ENCODE results near the gene COL16A1. TPM values are rescaled to one million over a fixed set of nuclear protein-coding genes. Genes with fewer than 3 reads are reported as not detected.

Gene COL16A1
- not detected in 2 replicates for total RNA-seq

GRCh38 chr1:31703431-31704270 lies at the start of gene COL16A1:
Gene COL16A1, minus strand, starts transcription at chr1:31704017. Its CDS starts 1,824 bp downstream, at chr1:31702193.
- Mint-ChIP-seq H3K36me3 (ENCODE audit: low read depth) (no peaks in the 10 kb centered on the region), H3K27me3 (ENCODE audit: low read depth) (peaks cover 15% of the 10 kb centered on the region), H3K9me3 (no peaks in the 10 kb centered on the region), H3K4me3 (ENCODE audit: low read depth) (no peak within 1 kb of the TSS), H3K27ac (no peak within 1 kb of the TSS), H3K4me1 (ENCODE audit: low read depth) (peaks cover 36% of the 10 kb centered on the region)
- intact Hi-C loops (cut with micrococcal nuclease) = loop anchor here (2.0 kb wide), 2 partner anchors 39 to 85 kb away; no protein-coding TSS in a partner anchor
- DNase-seq (ENCODE audit: low spot score) = no peak

- intact Hi-C loops (cut with micrococcal nuclease) = no loop called here
- no peak for DNase-seq (ENCODE audit: low spot score)
- peaks cover 2% of the 10 kb centered on the region for H3K4me1 Mint-ChIP-seq (ENCODE audit: low read depth)
- no peaks in the 10 kb centered on the region for H3K9me3 Mint-ChIP-seq
- H3K27ac Mint-ChIP-seq = no peak overlapping the region
- H3K36me3 Mint-ChIP-seq (ENCODE audit: low read depth) = no peaks in the 10 kb centered on the region
- no peak overlapping the region for H3K4me3 Mint-ChIP-seq (ENCODE audit: low read depth)
- H3K27me3 Mint-ChIP-seq (ENCODE audit: low read depth) = peaks cover 3% of the 10 kb centered on the region
Observed at GRCh38 chr1:31752952-31753475, 49.2 kb upstream of the COL16A1 start.

DNA sequence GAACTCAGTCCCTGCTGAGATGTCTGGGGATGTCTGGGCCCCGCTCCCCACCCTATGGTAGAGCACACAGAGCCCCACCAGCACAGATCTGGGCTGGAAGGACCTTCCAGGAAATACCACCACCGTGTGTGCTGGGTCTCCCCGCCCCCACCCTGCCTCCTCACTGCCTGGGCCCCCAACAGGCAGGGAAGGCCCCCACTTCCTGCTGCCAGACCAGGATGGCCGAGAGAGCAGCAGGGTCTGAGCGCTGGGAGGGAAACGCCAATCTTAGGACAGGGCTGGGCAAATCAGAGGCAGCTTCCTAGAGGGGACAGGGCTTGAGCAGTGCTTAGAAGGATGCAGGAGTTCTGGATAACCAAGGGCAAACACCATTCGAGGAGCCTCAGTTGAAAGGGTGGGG lies 48.4 kb upstream of the COL16A1 start:
- Mint-ChIP-seq H3K4me1 (ENCODE audit: low read depth) (peaks cover 5% of the 10 kb centered on the region), H3K27ac (no peak overlapping the region), H3K4me3 (ENCODE audit: low read depth) (no peak overlapping the region), H3K9me3 (no peaks in the 10 kb centered on the region), H3K36me3 (ENCODE audit: low read depth) (no peaks in the 10 kb centered on the region), H3K27me3 (ENCODE audit: low read depth) (peaks cover 3% of the 10 kb centered on the region)
- intact Hi-C loops (cut with micrococcal nuclease) = no loop called here
- DNase-seq (ENCODE audit: low spot score) = no peak

GRCh38 chr1:31751822-31752241 lies 48.0 kb upstream of the COL16A1 start:
- no peak for DNase-seq (ENCODE audit: low spot score)
- intact Hi-C loops (cut with micrococcal nuclease) = no loop called here
- Mint-ChIP-seq H3K4me1 (ENCODE audit: low read depth) (peaks cover 9% of the 10 kb centered on the region), H3K36me3 (ENCODE audit: low read depth) (no peaks in the 10 kb centered on the region), H3K9me3 (no peaks in the 10 kb centered on the region), H3K27me3 (ENCODE audit: low read depth) (peaks cover 3% of the 10 kb centered on the region), H3K4me3 (ENCODE audit: low read depth) (no peak overlapping the region), H3K27ac (no peak overlapping the region)

DNA sequence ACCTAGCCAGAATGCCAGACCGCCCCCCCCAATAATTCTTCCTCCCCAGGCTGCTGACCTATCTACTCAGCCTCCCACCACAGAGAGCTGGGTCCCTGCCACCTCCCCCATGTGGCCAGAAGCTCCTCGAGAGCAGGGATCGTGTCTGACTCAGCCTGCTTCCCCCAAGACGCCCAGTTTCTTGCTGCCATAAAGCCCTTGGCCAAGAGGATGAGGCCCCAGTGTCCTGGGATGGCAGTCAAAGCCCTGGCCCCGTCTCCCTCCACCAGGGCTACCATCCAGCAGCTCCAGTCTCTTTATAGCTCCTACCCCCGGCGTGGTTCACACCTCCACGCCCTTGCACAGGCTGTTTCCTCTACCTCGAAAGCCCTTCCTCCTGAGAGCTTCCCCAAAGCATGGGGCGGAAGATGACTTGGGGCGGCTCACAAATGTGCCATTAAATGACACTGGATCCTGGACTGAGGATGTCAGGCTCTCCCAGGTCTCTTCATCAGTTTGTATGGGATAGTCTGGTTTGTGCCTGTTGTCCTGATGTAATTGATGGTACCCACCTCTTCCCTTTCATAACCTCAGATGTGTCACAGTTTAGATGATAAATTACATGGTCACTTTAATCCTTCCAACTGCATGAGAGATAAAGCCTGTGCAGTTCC lies 47.2 kb upstream of the COL16A1 start:
- intact Hi-C loops (cut with micrococcal nuclease) = no loop called here

GRCh38 chr1:31749785-31750735 lies 46.2 kb upstream of the COL16A1 start:
- intact Hi-C loops (cut with micrococcal nuclease) = no loop called here
- Mint-ChIP-seq H3K4me1 (ENCODE audit: low read depth) (peaks cover 11% of the 10 kb centered on the region), H3K36me3 (ENCODE audit: low read depth) (no peaks in the 10 kb centered on the region)

More for the DNA sequence above, 47.2 kb upstream of the COL16A1 start:
- H3K4me1 Mint-ChIP-seq (ENCODE audit: low read depth) = peaks cover 11% of the 10 kb centered on the region
- H3K27ac Mint-ChIP-seq = no peak overlapping the region
- no peak overlapping the region for H3K4me3 Mint-ChIP-seq (ENCODE audit: low read depth)
- no peak for DNase-seq (ENCODE audit: low spot score)
- peaks cover 3% of the 10 kb centered on the region for H3K27me3 Mint-ChIP-seq (ENCODE audit: low read depth)
- H3K9me3 Mint-ChIP-seq = no peaks in the 10 kb centered on the region
- H3K36me3 Mint-ChIP-seq (ENCODE audit: low read depth) = no peaks in the 10 kb centered on the region

GRCh38 chr1:31748365-31748764 lies 44.5 kb upstream of the COL16A1 start:
- DNase-seq (ENCODE audit: low spot score) = no peak
- Mint-ChIP-seq H3K9me3 (no peaks in the 10 kb centered on the region), H3K27me3 (ENCODE audit: low read depth) (peaks cover 3% of the 10 kb centered on the region), H3K27ac (no peak overlapping the region), H3K4me3 (ENCODE audit: low read depth) (no peak overlapping the region), H3K4me1 (ENCODE audit: low read depth) (peaks cover 11% of the 10 kb centered on the region), H3K36me3 (ENCODE audit: low read depth) (no peaks in the 10 kb centered on the region)
- intact Hi-C loops (cut with micrococcal nuclease) = no loop called here

More at GRCh38 chr1:31749785-31750735, 46.2 kb upstream of the COL16A1 start:
- no peak overlapping the region for H3K4me3 Mint-ChIP-seq (ENCODE audit: low read depth)
- H3K27me3 Mint-ChIP-seq (ENCODE audit: low read depth) = peaks cover 3% of the 10 kb centered on the region
- H3K9me3 Mint-ChIP-seq = no peaks in the 10 kb centered on the region
- no peak overlapping the region for H3K27ac Mint-ChIP-seq
- no peak for DNase-seq (ENCODE audit: low spot score)

DNA sequence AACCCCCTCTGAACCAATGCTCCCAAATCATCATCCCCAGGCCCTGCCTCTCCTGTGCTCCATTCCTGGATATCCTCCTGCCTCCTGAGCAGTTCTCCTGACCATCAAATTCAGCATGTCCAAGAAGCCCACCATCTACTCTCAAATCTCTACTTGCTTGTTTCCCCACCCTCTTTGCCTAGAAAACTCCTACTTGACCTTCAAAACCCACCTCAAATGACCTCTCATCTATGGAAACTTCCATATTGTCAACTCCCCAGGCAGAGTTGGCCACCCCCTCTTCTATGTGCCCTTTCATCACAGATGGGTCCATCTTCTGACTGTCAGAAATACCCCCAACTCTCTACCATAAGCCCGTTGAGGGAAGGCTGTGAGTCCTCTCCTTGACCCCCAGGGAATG lies 43.5 kb upstream of the COL16A1 start:
- Mint-ChIP-seq H3K27me3 (ENCODE audit: low read depth) (peaks cover 1% of the 10 kb centered on the region), H3K4me1 (ENCODE audit: low read depth) (peaks cover 11% of the 10 kb centered on the region), H3K27ac (no peak overlapping the region), H3K9me3 (no peaks in the 10 kb centered on the region), H3K4me3 (ENCODE audit: low read depth) (no peak overlapping the region), H3K36me3 (ENCODE audit: low read depth) (no peaks in the 10 kb centered on the region)
- DNase-seq (ENCODE audit: low spot score) = no peak
- intact Hi-C loops (cut with micrococcal nuclease) = no loop called here

- Mint-ChIP-seq H3K27me3 (ENCODE audit: low read depth) (peaks cover under 1% of the 10 kb centered on the region), H3K27ac (no peak overlapping the region), H3K36me3 (ENCODE audit: low read depth) (no peaks in the 10 kb centered on the region), H3K4me3 (ENCODE audit: low read depth) (no peak overlapping the region), H3K4me1 (ENCODE audit: low read depth) (peaks cover 10% of the 10 kb centered on the region), H3K9me3 (no peaks in the 10 kb centered on the region)
- intact Hi-C loops (cut with micrococcal nuclease) = no loop called here
- DNase-seq (ENCODE audit: low spot score) = no peak
Observed at GRCh38 chr1:31746687-31747086, 42.9 kb upstream of the COL16A1 start.

DNA sequence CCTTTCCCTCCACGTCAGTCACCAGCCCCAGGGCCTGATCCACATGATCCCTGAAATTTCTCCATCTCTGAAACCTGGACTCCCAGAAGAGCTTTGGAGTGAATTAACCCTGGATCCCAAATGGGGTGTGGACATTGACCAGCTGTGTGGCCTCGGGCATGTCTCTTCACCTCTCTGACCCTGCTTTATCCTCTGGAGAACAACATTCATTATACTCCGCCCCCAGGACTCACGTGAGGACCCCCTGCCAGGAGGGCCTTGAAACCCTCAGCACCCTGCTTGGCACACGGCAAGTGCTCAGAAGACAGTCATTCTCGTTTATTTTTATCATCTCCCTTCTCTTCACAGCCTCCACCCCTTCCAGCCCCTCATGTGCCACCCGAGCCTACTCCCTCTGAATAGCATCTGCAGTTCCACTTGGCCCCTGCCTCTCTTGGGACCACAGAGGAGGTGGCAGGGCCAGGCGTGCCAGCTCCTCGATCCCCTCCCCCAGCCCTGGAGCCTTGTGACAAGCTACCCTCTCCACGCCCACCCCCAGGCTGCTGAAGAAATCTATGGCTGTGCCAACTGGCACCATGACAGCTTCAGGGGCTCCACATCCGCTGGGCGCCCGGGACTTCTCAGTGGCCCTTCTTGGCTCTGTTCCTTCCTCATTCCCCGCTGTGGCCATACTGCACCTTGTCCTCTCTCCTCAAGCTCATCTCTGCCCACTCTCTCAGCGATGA lies 42.3 kb upstream of the COL16A1 start:
- Mint-ChIP-seq H3K36me3 (ENCODE audit: low read depth) (no peaks in the 10 kb centered on the region), H3K4me3 (ENCODE audit: low read depth) (no peak overlapping the region), H3K4me1 (ENCODE audit: low read depth) (peaks cover 9% of the 10 kb centered on the region), H3K9me3 (no peaks in the 10 kb centered on the region), H3K27me3 (ENCODE audit: low read depth) (no peaks in the 10 kb centered on the region), H3K27ac (no peak overlapping the region)
- DNase-seq (ENCODE audit: low spot score) = no peak
- intact Hi-C loops (cut with micrococcal nuclease) = loop anchor here (2.0 kb wide), 1 partner anchor 81 kb away; no protein-coding TSS in a partner anchor

DNA sequence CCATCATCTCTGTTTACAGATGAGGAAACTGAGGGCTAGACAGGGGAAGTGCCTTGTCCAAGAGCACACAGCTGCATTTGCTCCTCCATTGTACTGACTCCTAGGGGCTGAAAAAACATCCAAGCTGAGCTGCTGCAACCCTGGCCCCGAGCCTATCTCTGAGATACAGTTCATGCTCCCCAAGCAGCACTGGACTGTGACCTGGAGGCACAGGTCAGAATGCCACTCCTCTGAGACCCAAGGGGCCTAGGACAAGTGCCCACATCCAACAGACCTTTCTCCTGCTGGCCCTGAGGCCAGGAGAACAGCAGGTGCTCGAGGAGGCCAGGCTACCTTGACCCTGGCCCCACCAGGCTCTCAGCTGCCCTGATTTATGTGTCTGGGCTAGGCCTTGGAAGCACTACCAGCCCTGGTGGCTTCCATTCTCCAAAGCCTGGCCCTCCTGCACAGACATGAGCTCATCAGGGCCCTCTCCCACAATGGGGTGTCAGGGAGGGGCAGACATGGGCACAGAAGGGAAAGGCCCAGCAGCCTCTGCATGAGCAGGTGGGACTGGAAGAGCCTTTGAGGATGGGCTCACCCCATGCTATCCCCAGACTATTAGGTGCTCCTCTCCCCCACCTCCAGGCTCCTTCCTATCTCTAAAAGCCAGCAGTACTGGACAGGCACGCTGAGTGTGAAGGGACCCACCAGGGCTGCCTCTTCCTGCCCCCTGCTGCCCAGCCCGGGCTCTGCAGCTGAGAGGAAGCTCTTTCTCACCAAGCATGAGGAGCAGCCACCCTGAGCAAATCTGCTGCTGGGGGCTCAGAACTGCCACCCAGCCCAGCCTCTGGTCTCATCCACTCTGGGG lies 41.5 kb upstream of the COL16A1 start:
- Mint-ChIP-seq H3K27ac (no peak overlapping the region), H3K36me3 (ENCODE audit: low read depth) (no peaks in the 10 kb centered on the region)

More for the DNA sequence above, 41.5 kb upstream of the COL16A1 start:
- Mint-ChIP-seq H3K4me1 (ENCODE audit: low read depth) (peaks cover 9% of the 10 kb centered on the region), H3K4me3 (ENCODE audit: low read depth) (no peak overlapping the region), H3K9me3 (no peaks in the 10 kb centered on the region), H3K27me3 (ENCODE audit: low read depth) (no peaks in the 10 kb centered on the region)
- DNase-seq (ENCODE audit: low spot score) = peak; percentile 51
- intact Hi-C loops (cut with micrococcal nuclease) = loop anchor here (2.0 kb wide), 1 partner anchor 81 kb away; no protein-coding TSS in a partner anchor
